Stimulated activated CD8-positive, alpha-beta memory T cell treated with anti-CD3 and anti-CD28 coated beads, Interleukin-7, amount 100 ng/mL, for 4 hours (primary cell): ENCODE measurements around the gene KCNB1.
"Not testable (repeated sequence)": the region's sequence is repeated elsewhere in the genome, so short reads cannot be mapped to it uniquely, and the experiment has no call there.

ENCODE experiments used
- DNase-seq, 2 donors: peaks; one replicate each; pipeline ENCODE4 v3.0.0-alpha.2; 2020; ENCODE audit warnings: low read depth in 2 of 2

Gene KCNB1

GRCh38 chr20:49409975-49410621, 72.4 kb downstream of the KCNB1 start:
- not testable (repeated sequence) for DNase-seq

GRCh38 chr20:49409302-49409974, 73.0 kb downstream of the KCNB1 start:
- DNase-seq, result no peak

- DNase-seq, result no peak
Measured at GRCh38 chr20:49408509-49409104, 73.9 kb downstream of the KCNB1 start.

GRCh38 chr20:49406666-49407065, 75.8 kb downstream of the KCNB1 start:
- no peak for DNase-seq

- DNase-seq, result no peak
Measured at GRCh38 chr20:49405696-49406095, 76.8 kb downstream of the KCNB1 start.

GRCh38 chr20:49405062-49405683, 77.3 kb downstream of the KCNB1 start:
- no peak for DNase-seq

- DNase-seq, result no peak
Measured at GRCh38 chr20:49404461-49404860, 78.0 kb downstream of the KCNB1 start.

- no peak for DNase-seq
Measured at GRCh38 chr20:49403911-49404310, 78.6 kb downstream of the KCNB1 start.

GRCh38 chr20:49403012-49403411, 79.5 kb downstream of the KCNB1 start:
- no peak for DNase-seq

- no peak for DNase-seq
Measured at GRCh38 chr20:49400904-49401303, 81.6 kb downstream of the KCNB1 start.

GRCh38 chr20:49400410-49400809, 82.1 kb downstream of the KCNB1 start:
- no peak for DNase-seq

GRCh38 chr20:49399329-49399728, 83.1 kb downstream of the KCNB1 start:
- no peak for DNase-seq

- DNase-seq, result no peak
Measured at GRCh38 chr20:49398401-49399144, 83.9 kb downstream of the KCNB1 start.

GRCh38 chr20:49397525-49397924, 84.9 kb downstream of the KCNB1 start:
- DNase-seq, result no peak

GRCh38 chr20:49396230-49396629, 86.2 kb downstream of the KCNB1 start:
- DNase-seq, result no peak

GRCh38 chr20:49395659-49396058, 86.8 kb downstream of the KCNB1 start:
- DNase-seq, result no peak

- DNase-seq, result no peak
Measured at GRCh38 chr20:49395183-49395582, 87.3 kb downstream of the KCNB1 start.

GRCh38 chr20:49394757-49395156, 87.7 kb downstream of the KCNB1 start:
- DNase-seq, result no peak

- no peak for DNase-seq
Measured at GRCh38 chr20:49394264-49394663, 88.2 kb downstream of the KCNB1 start.

- DNase-seq, result no peak
Measured at GRCh38 chr20:49393803-49394202, 88.7 kb downstream of the KCNB1 start.

GRCh38 chr20:49392745-49393144, 89.7 kb downstream of the KCNB1 start:
- no peak for DNase-seq
